ENCODE measurements around the gene SLC16A12.

SLC16A12 gene

DNA sequence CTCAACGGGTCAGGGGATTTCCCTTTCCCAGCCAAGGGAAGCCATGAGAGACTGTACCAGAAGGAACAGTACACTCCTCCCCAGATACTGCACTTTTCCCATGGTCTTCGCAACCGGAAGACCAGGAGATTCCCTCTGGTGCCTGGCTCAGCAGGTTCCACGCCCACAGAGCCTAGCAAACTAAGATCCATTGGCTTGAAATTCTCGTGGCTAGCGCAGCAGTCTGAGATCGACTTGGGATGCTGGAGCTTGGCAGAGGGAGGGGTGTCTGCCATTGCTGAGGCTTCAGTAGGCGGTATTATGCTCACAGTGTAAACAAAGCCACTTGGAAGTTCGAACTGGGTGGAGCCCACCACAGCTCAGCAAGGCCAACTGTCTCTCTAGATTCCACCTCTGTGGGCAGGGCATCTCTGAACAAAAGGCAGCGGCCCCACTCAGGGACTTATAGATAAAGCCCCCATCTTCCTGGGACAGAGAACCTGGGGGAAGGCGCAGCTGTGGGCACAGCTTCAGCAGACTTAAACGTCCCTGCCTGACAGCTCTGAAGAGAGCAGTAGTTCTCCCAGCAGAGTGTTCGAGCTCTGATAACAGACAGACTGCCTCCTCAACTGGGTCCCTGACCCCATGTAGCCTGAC is 29.6 kb downstream of the SLC16A12 start:
- DNase-seq = no peak

DNA sequence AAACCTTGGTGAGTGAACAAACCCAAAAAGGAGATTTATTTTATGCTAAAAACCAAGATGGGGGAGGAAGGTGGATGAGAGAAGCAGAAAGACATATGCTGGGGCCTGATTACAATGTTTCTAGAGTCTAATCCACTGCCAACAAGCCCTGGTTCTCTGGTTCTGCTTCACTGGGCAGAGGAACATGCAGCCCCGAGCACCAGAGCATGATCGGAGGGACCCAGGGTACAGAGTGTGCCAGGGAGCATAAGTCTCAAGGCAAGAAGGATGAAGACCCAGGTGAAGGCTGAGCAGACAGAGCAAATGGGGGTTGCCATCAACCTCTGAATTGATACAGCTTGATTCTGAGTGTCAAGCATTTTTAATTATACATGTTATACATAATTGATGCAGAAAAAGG is 30.7 kb downstream of the SLC16A12 start:
- no peak for DNase-seq

- no peak for DNase-seq
Measured at GRCh38 chr10:89503652-89504370, 31.6 kb downstream of the SLC16A12 start.

- DNase-seq = no peak
Measured at GRCh38 chr10:89503151-89503550, 32.2 kb downstream of the SLC16A12 start.

- no peak for DNase-seq
Measured at GRCh38 chr10:89502549-89502948, 32.8 kb downstream of the SLC16A12 start.

DNA sequence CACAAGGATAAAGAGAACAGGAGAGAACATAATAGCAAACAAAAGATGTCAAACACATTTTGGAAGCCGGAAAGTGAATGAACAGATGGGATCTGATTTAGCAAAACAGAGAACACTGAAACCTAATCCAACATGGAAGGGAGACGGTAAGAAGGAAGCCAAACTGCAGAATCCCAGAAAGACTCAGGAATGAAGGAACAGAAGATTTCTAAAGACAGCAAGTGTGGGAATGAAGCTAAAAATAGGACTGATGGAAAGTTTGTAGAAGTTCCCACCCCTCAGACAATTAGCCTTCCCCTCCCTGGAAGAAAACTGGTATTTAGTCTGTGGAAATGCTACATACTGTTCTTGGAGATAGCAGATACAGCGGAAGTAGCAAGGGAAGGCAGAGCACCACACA is 40.8 kb downstream of the SLC16A12 start:
- DNase-seq = no peak

- no peak for DNase-seq
Measured at GRCh38 chr10:89494068-89494467, 41.3 kb downstream of the SLC16A12 start.

DNA sequence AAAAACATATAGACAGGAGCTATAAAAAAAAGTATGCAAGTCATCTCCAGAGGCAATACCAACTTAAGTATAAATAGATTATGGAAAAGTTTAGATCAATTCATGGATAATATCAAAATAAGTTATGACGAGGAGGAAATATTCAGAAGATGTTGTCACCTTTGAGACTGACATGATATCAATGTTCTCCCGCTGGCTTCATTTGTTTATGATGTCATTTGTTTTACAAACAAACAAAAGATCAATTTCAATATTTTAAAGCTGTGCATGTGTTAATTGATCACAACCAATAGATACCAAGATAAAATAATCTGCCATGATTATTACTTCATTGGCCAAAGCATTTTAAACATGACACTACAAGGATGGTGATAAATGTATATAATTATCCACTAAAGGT is 43.5 kb downstream of the SLC16A12 start:
- DNase-seq = no peak

DNA sequence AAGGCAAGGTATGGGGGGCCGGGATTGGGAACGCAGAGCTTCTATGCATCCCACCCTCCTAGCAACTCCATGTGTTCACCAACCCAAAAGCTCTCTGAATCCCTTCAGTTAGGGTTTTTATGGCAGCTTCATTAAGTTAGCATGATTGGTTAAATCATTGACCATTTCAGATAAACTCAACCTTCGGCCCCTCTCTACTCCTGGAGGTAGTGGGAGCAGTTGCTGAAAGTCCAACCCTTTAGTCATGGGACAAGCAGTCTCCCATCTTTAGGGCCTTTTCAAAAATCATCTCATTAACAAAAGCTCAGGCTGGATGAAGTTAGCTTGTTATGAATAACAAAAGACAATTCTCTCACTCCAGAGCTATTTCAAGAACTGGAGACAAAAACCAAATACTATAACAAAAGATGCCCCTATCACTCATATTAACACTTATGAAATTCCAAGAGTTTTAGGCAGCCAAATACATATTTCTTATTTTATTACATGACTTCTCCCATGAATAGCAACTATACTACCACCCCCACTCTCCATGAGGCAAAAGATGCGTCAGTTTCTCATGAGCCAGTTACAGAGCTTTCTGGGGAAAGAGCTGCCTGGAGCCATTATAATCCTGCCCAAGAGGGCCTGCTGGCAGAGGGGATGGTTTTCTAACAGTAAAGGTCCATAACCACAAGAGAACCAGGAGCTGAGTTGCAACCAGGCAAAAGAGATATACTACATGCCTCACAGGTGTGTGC is 44.6 kb downstream of the SLC16A12 start:
- no peak for DNase-seq

DNA sequence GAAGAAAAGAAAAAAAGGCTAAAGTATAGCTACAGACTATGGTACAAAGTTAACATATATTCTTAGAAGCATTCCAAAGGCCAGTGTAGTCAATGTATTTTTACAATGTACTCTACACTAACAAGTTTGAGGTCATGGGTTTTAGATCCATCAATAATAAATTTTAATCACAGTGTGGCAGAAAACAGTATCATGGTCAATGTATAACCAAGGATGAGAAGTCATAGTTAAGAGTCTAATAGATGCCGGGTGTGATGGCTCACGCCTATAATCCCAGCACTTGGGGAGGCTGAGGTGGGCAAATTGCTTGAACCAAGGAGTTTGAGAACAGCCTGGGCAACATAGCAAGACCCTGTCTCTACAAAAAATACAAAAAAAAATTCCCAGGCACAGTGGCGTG is 53.1 kb downstream of the SLC16A12 start:
- DNase-seq = no peak

DNA sequence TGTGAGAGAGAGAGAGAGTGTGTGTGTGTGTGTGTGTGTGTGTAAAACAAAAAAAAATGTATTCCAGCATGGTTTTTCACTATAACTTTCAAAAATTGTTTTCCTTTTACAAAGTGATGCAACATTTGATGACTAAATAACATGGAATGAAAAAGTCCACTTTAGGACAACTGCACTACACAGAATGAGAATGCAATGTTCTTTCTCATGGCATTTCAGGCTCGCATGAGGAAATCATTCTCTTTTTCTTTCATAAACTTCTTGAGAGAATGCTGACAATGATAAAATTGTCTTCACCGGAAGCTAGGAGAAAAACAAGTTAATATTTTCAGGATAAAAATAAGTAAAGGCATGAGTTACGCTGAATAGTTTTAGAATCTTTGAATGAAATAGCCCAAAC is 53.7 kb downstream of the SLC16A12 start:
- no peak for DNase-seq

- DNase-seq = peak; percentile 63
Measured at GRCh38 chr10:89479771-89480446, 55.5 kb downstream of the SLC16A12 start.

- DNase-seq = no peak
Measured at GRCh38 chr10:89478739-89479654, 56.4 kb downstream of the SLC16A12 start.

GRCh38 chr10:89478085-89478738 is 57.2 kb downstream of the SLC16A12 start:
- DNase-seq = no peak

DNA sequence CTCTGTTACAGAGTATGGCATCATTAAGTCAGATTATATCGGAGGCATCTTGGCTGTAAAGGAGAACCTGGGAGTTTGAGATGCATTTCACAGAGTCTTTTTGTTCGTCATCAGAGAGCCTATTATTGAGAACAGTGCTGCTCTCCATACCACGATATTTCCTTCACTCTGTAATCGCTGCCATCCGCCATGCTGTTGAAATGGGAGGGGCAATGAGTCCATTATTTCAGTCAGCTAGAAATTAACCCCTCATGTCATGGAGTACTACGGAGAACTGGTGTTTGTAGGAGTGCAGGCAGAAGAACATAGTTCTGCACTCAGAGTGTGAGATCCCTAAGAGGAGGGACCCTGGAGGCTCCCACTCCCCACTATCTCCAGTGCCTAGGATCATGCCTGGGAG is 59.2 kb downstream of the SLC16A12 start:
- DNase-seq = no peak

- DNase-seq = no peak
Measured at GRCh38 chr10:89475591-89475998, 59.8 kb downstream of the SLC16A12 start.

DNA sequence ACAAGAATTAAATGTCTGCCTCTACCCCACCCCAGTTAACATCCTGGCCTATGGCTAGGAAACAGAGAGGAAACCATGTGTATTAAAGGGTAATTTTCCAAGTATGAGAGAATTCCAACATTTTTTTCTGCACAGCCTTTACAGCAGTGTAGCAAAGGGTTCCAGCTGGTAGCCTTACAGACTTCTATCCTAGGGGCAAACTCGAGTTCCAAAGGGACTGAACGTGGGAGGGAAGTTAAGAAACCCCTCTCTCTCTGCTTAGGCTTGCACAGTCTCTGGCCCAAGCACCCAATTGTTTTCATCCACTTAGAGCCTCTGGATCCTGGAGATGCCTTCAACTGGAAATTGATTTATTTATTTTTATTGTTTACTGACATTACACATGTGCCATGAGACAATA is 60.3 kb downstream of the SLC16A12 start:
- DNase-seq = peak; percentile 21

DNA sequence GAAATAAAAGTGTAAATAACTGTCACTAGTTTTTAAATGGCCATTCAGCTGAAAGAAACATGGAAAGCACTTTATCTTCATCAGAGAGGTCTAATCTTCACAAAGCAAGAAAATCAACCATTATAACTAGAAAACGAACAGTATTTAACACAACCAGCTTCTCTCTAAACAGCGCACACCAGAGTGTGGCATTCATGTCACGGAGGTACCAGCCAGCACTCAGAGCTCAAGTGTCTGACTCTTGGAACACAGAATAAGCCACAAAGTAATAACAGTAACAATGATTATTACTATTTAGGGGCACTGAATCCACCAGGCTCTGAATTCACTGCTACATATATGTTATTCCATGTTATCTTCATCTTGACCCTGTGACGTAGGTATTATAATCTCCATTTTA is 60.9 kb downstream of the SLC16A12 start:
- DNase-seq = no peak

DNA sequence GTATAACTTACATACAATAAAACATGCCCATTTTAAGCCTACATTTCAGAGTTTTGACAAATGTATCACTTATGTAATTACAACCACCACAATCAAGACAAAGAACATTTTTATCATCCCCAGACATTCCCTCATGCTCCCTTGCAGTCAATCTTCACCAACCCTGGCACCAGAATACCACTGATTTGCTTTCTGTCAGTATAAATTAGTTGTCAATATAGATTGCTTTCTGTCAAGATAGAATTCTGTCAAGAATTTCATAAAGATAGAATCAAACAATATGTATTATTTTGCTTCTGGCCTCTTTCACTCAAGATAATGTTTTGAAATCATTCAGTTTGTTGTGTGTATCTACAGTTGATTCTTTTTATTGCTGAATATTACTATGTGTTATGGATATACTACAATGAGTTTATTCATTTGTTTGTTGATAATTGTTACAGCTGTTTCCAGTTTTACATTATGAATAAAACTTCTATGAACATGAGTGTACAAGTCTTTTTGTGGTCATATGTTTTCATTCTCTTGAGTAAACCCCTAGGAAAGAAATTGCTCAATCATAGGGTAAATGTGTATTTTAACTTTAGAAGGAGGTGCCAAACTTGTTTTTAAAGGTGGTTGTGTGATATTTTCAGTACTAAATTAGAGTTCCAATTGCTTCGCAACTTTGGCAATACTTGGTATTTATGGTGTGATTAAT is 64.1 kb downstream of the SLC16A12 start:
- no peak for DNase-seq

DNA sequence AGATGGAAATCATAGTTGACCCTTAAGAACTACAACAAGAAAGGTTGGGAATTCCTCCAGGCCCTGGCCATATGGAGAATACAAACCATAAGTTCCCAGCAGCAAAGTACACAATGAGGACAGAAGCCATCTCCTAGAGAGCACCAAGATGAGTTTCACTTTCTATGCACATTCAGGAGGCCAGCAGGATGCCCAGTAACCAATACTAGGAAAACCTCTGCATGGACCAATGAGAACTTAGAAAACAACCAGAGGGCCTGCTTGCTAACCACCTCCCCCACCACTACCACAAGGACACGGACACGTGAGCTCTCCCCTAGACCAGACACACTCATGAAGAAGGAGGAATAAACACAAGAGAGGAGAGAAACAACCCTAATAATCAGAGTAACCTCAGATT is 64.8 kb downstream of the SLC16A12 start:
- DNase-seq = no peak

DNA sequence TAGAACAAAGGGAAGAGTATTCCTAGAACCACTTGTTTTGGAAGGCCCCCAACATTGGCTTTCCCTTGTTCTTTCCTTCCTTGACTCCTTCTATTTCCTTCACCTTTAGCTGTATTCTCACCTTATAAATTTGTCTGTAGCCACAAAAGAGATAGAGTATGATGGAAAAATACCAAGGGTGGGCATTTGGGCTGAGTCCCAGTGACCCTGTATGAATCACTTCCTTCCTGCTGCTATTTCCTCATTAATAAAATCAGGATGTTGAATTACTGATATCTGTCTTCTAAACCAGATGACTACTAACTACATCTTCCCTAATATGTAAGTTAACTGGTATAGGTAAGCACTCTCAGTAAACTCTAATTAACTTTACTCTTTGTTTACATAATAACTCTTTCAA is 65.9 kb downstream of the SLC16A12 start:
- no peak for DNase-seq

Data from femur (tissue), 1 donor.